Measurements from ENCODE around the gene CEMP1. TPM values are rescaled to one million over a fixed set of nuclear protein-coding genes. Genes with fewer than 3 reads are reported as not detected.
A peak's percentile ranks its signal among the peaks of the same experiment; 100 is the strongest.

Gene CEMP1
- total and polyA plus RNA-seq, 2 donors (not counting 1 experiment from before 2014, with no cell fraction given): 0.66 to 2.3 TPM

- TF ChIP-seq CTCF (IDR thresholded peaks at IDR 0.05) (no peak), EZH2 (IDR thresholded peaks at IDR 0.05; ENCODE audit: borderline replicate concordance, insufficient read depth, low read depth, low read length, poor library complexity, severe bottlenecking) (no peak)
- peaks cover 49% of the 10 kb centered on the region for H3K79me2 ChIP-seq (ENCODE audit: control insufficient read depth, insufficient read depth, low read length)
- no peaks in the 10 kb centered on the region for H3K9me3 ChIP-seq (ENCODE audit: control extremely low read depth in 1 of 3, control insufficient read depth in 2 of 3, insufficient read depth in 1 of 3, low read length in 2 of 3)
- Mint-ChIP-seq H3K9me3 (ENCODE audit: insufficient read depth) (no peaks in the 10 kb centered on the region), H3K27me3 (no peaks in the 10 kb centered on the region), H3K4me3 (no peak overlapping the region), H3K4me1 (peaks cover 19% of the 10 kb centered on the region), H3K27ac (no peak overlapping the region)
- no peak overlapping the region for H3K4me2 ChIP-seq (replicated peaks; ENCODE audit: low read depth, low read length, poor library complexity, severe bottlenecking)
- intact Hi-C loops (cut with micrococcal nuclease): no loop called here
- CTCF ChIA-PET: interaction anchor here (1.3 to 4.8 kb wide), 2 partner anchors 30 to 295 kb away, joined by 3 to 28 read pairs; partner anchors contain the start of gene AMDHD2
- peaks cover 0 to 3% of the 10 kb centered on the region in 2 experiments for H3K36me3 ChIP-seq (replicated peaks in 1 of 2; ENCODE audit: control extremely low read depth in 1 of 2, control insufficient read depth in 1 of 2, extremely low read depth in 1 of 2, insufficient read depth in 2 of 2, low read length in 1 of 2)
- no peaks in the 10 kb centered on the region for H3K27me3 ChIP-seq (replicated peaks in 1 of 4; ENCODE audit: control extremely low read depth in 1 of 4, control insufficient read depth in 3 of 4, insufficient read depth in 4 of 4, low read length in 3 of 4)
- H2AFZ ChIP-seq (ENCODE audit: insufficient read depth, low read depth, low read length, poor library complexity, severe bottlenecking): no peak overlapping the region
- POLR2A ChIA-PET: no interaction called here
- ATAC-seq (ENCODE audit: low read depth) (no peak), DNase-seq (no peak)
- peaks cover 24 to 26% of the 10 kb centered on the region in 2 donors for H3K4me1 ChIP-seq (ENCODE audit: control insufficient read depth in 2 of 2, insufficient read depth in 2 of 2, low read length in 2 of 2)
- H3K9ac ChIP-seq (ENCODE audit: low read length): no peak overlapping the region
- H4K20me1 ChIP-seq (ENCODE audit: control insufficient read depth, insufficient read depth, low read length, poor library complexity, severe bottlenecking): no peaks in the 10 kb centered on the region
- H3K4me3 ChIP-seq (ENCODE audit: control extremely low read depth in 1 of 5, extremely low read depth in 1 of 5, insufficient read depth in 1 of 5, low read depth in 2 of 5, low read length in 4 of 5): no peak overlapping the region
- H3K27ac ChIP-seq (ENCODE audit: low read length in 2 of 2): no peak overlapping the region
- WGBS (ENCODE audit: insufficient coverage): 97% methylated on average over 16 of the region's 16 CpGs
These were observed 41.6 kb downstream of the CEMP1 start for GRCh38 chr16:2489581-2489980.

GRCh38 chr16:2487903-2488531 lies 43.2 kb downstream of the CEMP1 start:
- Histone ChIP-seq H3K9ac (ENCODE audit: low read length) (no peak overlapping the region), H3K4me1 (ENCODE audit: control insufficient read depth in 2 of 2, insufficient read depth in 2 of 2, low read length in 2 of 2) (peaks cover 24 to 26% of the 10 kb centered on the region in 2 donors), H3K4me3 (ENCODE audit: control extremely low read depth in 1 of 5, extremely low read depth in 1 of 5, insufficient read depth in 1 of 5, low read depth in 2 of 5, low read length in 4 of 5) (no peak overlapping the region), H4K20me1 (ENCODE audit: control insufficient read depth, insufficient read depth, low read length, poor library complexity, severe bottlenecking) (no peaks in the 10 kb centered on the region), H3K9me3 (ENCODE audit: control extremely low read depth in 1 of 3, control insufficient read depth in 2 of 3, insufficient read depth in 1 of 3, low read length in 2 of 3) (no peaks in the 10 kb centered on the region), H3K36me3 (replicated peaks in 1 of 2; ENCODE audit: control extremely low read depth in 1 of 2, control insufficient read depth in 1 of 2, extremely low read depth in 1 of 2, insufficient read depth in 2 of 2, low read length in 1 of 2) (peaks cover 0 to 3% of the 10 kb centered on the region in 2 experiments), H3K79me2 (ENCODE audit: control insufficient read depth, insufficient read depth, low read length) (peaks cover 54% of the 10 kb centered on the region), H2AFZ (ENCODE audit: insufficient read depth, low read depth, low read length, poor library complexity, severe bottlenecking) (peak overlapping the region; percentile 68), H3K27me3 (replicated peaks in 1 of 4; ENCODE audit: control extremely low read depth in 1 of 4, control insufficient read depth in 3 of 4, insufficient read depth in 4 of 4, low read length in 3 of 4) (no peaks in the 10 kb centered on the region), H3K4me2 (replicated peaks; ENCODE audit: low read depth, low read length, poor library complexity, severe bottlenecking) (peak overlapping the region; percentile 75), H3K27ac (ENCODE audit: low read length in 2 of 2) (no peak overlapping the region)
- H3K27me3 Mint-ChIP-seq: no peaks in the 10 kb centered on the region
- H3K9me3 Mint-ChIP-seq (ENCODE audit: insufficient read depth): no peaks in the 10 kb centered on the region
- H3K4me3 Mint-ChIP-seq: no peak overlapping the region
- H3K4me1 Mint-ChIP-seq: peaks cover 19% of the 10 kb centered on the region
- TF ChIP-seq CTCF (IDR thresholded peaks at IDR 0.05) (no peak), EZH2 (IDR thresholded peaks at IDR 0.05; ENCODE audit: borderline replicate concordance, insufficient read depth, low read depth, low read length, poor library complexity, severe bottlenecking) (no peak)
- ATAC-seq (ENCODE audit: low read depth) (no peak), DNase-seq (no peak)
- H3K27ac Mint-ChIP-seq: peak overlapping the region; percentile 37
- WGBS (ENCODE audit: insufficient coverage): 41% methylated on average over 10 of the region's 15 CpGs
- intact Hi-C loops (cut with micrococcal nuclease): loop anchor here (1.0 kb wide), 5 partner anchors 13 to 293 kb away; partner anchors contain the start of genes ATP6V0C, CCNF, TBC1D24 and TEDC2
- POLR2A ChIA-PET: interaction anchor here (0.5 to 0.9 kb wide), 5 partner anchors 292 to 527 kb away, joined by 3 to 10 read pairs (median 4); partner anchors contain the start of gene RPS2
- CTCF ChIA-PET: interaction anchor here (0.6 to 4.8 kb wide), 11 partner anchors 12 to 548 kb away, joined by 3 to 31 read pairs (median 4); partner anchors contain the start of genes ABCA3, AMDHD2, CCNF and TBC1D24
